OCI-LY1 (cell line): Measurements from ENCODE around the gene PLEKHD1.

Experiments
- H2AFZ ChIP-seq: fragments of 200-600 bp; sonication (generic), shearing (Covaris generic); 2 replicates; pipeline ENCODE4 v1.6.0; 2014; ENCODE audit warnings: antibody characterized with exemption, mild to moderate bottlenecking, low read length
- H3F3A ChIP-seq: fragments of 200-600 bp; sonication (generic), shearing (Covaris generic); 2 replicates; pipeline ENCODE4 v1.6.0; 2014; ENCODE audit warnings: mild to moderate bottlenecking, antibody characterized with exemption, low read length, moderate library complexity; ENCODE audit not compliant: insufficient read depth
- H3K27ac ChIP-seq: fragments of 200-600 bp; sonication (generic); 2 replicates; pipeline ENCODE4 v1.5.1; 2014; ENCODE audit warnings: low read length, mixed run types, mild to moderate bottlenecking, low read depth; ENCODE audit not compliant: poor library complexity, severe bottlenecking
- H3K27me3 ChIP-seq: fragments of 200-600 bp; sonication (generic); 2 replicates; pipeline ENCODE4 v1.6.0; 2014; ENCODE audit warnings: antibody characterized with exemption, mild to moderate bottlenecking, low read length, moderate library complexity; ENCODE audit not compliant: insufficient read depth
- H3K36me3 ChIP-seq: fragments of 200-600 bp; sonication (generic); 2 replicates; pipeline ENCODE4 v1.6.1; 2014; ENCODE audit warnings: mild to moderate bottlenecking, antibody characterized with exemption, low read length, moderate library complexity, mixed read lengths; ENCODE audit not compliant: insufficient read depth
- H3K4me1 ChIP-seq: fragments of 200-600 bp; sonication (generic); 2 replicates; pipeline ENCODE4 v1.5.1; 2014; ENCODE audit warnings: mild to moderate bottlenecking, low read length, moderate library complexity; ENCODE audit not compliant: insufficient read depth, severe bottlenecking
- H3K4me2 ChIP-seq: fragments of 200-600 bp; sonication (generic), shearing (Covaris generic); 2 replicates; pipeline ENCODE4 v1.6.1; 2014; ENCODE audit warnings: low read length
- H3K4me3 ChIP-seq: fragments of 200-600 bp; sonication (generic); 2 replicates; pipeline ENCODE4 v1.5.1; 2014; ENCODE audit warnings: low read length, low read depth, mild to moderate bottlenecking, mixed read lengths; ENCODE audit not compliant: poor library complexity, severe bottlenecking
- H3K79me2 ChIP-seq: fragments of 200-600 bp; shearing (Covaris generic); 2 replicates; pipeline ENCODE4 v1.6.1; 2016; ENCODE audit warnings: mixed run types, low read length, mixed read lengths; ENCODE audit not compliant: insufficient read depth
- H3K9ac ChIP-seq: fragments of 200-600 bp; sonication (generic), shearing (Covaris generic); 2 replicates; pipeline ENCODE4 v1.6.1; 2014; ENCODE audit warnings: mild to moderate bottlenecking, low read length, mixed read lengths
- H3K9me2 ChIP-seq: fragments of 200-600 bp; sonication (generic), shearing (Covaris generic); 2 replicates; pipeline ENCODE4 v1.6.1; 2014; ENCODE audit warnings: low read depth, mild to moderate bottlenecking, low read length, mixed read lengths
- H3K9me3 ChIP-seq: fragments of 200-600 bp; shearing (Covaris generic); 2 replicates; pipeline ENCODE4 v1.6.1; 2014; ENCODE audit warnings: low read length, mixed read lengths
- H4K20me1 ChIP-seq: fragments of 200-600 bp; sonication (generic), shearing (Covaris generic); 2 replicates; pipeline ENCODE4 v1.6.0; 2016; ENCODE audit warnings: mild to moderate bottlenecking, low read length; ENCODE audit not compliant: insufficient read depth
- EZH2 ChIP-seq: fragments of 200-600 bp; sonication (generic), shearing (Covaris generic); IDR thresholded peaks from 2 replicates; pipeline ENCODE4 v1.8.0; 2017; ENCODE audit warnings: borderline replicate concordance, mixed run types, mild to moderate bottlenecking, antibody characterized with exemption, low read length, moderate library complexity, mixed read lengths
- TF ChIP-seq, protein P1 (sequence below): fragments of 200-600 bp; sonication (generic), shearing (Covaris generic); IDR thresholded peaks from 2 replicates; pipeline ENCODE4 v1.5.1; 2017; ENCODE audit warnings: mild to moderate bottlenecking, antibody characterized with exemption, low read length, moderate library complexity, mixed read lengths

The PLEKHD1 gene

DNA sequence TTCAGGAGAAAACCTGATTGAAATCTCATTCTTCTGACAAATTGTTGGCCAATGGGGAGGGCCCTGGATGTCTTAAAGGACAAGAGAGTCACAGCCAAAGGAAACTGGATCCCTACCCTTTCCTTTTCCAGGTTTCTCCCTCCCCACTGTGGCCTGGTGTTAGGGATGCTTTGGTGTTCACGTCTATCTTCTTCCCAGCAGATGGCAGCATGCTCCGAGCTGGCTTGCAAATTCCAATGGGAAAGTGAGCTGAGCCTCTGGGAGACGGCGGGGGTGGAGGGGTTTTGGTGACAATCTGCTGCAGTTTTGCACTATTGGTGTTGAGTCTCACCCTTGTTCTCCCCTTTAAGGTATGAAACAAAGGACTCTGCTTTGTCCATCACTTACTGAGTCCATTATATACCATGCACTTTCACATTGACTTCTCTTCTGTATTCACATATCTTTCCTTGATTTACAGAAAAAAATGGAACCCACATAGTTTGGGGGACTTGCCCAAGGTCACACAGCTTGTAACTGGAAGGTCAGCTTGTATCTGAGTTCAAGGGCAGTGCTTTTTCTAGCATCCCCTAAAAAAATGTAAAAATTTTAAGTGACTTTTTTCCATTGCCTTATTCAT lies 50.8 kb downstream of the PLEKHD1 start:
- peaks cover 7% of the 10 kb centered on the region; the same call in 1 of the 2 replicates for H3K27me3 ChIP-seq
- H3F3A ChIP-seq, result no peaks in the 10 kb centered on the region
- no peak overlapping the region for H3K4me3 ChIP-seq
- no peaks in the 10 kb centered on the region for H4K20me1 ChIP-seq
- H3K4me1 ChIP-seq, result no peaks in the 10 kb centered on the region
- H3K9me2 ChIP-seq, result no peaks in the 10 kb centered on the region
- no peaks in the 10 kb centered on the region for H3K9me3 ChIP-seq
- no peak overlapping the region for H3K27ac ChIP-seq
- TF ChIP-seq EZH2, result no peak
- TF ChIP-seq, protein P1, sequence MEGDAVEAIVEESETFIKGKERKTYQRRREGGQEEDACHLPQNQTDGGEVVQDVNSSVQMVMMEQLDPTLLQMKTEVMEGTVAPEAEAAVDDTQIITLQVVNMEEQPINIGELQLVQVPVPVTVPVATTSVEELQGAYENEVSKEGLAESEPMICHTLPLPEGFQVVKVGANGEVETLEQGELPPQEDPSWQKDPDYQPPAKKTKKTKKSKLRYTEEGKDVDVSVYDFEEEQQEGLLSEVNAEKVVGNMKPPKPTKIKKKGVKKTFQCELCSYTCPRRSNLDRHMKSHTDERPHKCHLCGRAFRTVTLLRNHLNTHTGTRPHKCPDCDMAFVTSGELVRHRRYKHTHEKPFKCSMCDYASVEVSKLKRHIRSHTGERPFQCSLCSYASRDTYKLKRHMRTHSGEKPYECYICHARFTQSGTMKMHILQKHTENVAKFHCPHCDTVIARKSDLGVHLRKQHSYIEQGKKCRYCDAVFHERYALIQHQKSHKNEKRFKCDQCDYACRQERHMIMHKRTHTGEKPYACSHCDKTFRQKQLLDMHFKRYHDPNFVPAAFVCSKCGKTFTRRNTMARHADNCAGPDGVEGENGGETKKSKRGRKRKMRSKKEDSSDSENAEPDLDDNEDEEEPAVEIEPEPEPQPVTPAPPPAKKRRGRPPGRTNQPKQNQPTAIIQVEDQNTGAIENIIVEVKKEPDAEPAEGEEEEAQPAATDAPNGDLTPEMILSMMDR, result peak; percentile 25; the same call in 1 of the 2 replicates
- no peak overlapping the region for H3K4me2 ChIP-seq
- H2AFZ ChIP-seq, result no peak overlapping the region
- no peak overlapping the region for H3K9ac ChIP-seq
- H3K36me3 ChIP-seq, result no peaks in the 10 kb centered on the region
- H3K79me2 ChIP-seq, result no peaks in the 10 kb centered on the region

DNA sequence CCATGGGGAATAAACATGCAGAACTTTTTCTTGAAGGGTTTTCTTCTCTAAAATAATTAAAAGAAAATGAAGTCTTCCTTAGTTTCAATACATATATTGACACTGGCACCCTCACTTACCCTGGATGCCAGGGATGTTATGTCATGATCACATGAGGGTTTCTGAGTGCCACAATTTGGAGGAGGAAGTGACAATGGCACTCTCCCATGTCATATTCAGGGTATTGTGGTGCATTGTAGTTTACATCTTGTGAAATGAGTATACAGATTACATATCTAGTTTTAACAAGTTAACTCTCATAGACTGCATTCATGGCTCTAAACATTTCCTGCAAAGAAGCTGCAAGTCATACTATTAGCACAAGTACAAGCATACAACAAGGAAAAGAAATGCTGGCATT lies 52.4 kb downstream of the PLEKHD1 start:
- Histone ChIP-seq H3K9me3 (no peaks in the 10 kb centered on the region), H3K27me3 (peaks cover 7% of the 10 kb centered on the region; the same call in 1 of the 2 replicates), H3K36me3 (no peaks in the 10 kb centered on the region), H2AFZ (no peak overlapping the region), H3K79me2 (no peaks in the 10 kb centered on the region), H3K4me2 (no peak overlapping the region), H3K9me2 (no peaks in the 10 kb centered on the region), H3K27ac (no peak overlapping the region), H3K9ac (no peak overlapping the region), H3F3A (no peaks in the 10 kb centered on the region), H3K4me1 (no peaks in the 10 kb centered on the region), H4K20me1 (no peaks in the 10 kb centered on the region), H3K4me3 (no peak overlapping the region)
- TF ChIP-seq, protein P1, result no peak
- TF ChIP-seq EZH2, result no peak

DNA sequence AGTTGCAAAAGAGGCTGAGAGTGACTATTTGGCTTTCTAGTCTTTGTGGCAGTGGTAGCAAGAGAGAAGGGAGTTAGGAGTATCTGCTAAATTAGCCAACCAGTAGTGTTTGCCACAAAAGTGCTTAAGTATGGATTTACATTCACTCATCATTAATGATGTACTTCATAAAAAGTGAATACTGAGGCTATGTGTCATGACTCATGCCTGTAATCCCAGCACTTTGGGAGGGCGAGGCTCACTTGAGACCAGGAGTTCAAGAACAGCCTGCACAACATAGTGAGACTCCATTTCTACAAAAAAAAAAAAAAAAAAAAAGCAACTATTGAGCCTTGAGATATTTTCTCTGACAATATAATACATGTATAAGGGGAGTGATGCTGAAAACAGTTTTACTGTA lies 53.4 kb downstream of the PLEKHD1 start:
- Histone ChIP-seq H3K4me2 (no peak overlapping the region), H3K36me3 (no peaks in the 10 kb centered on the region), H3K4me3 (no peak overlapping the region), H3K27me3 (peaks cover 7% of the 10 kb centered on the region; the same call in 1 of the 2 replicates), H3K79me2 (no peaks in the 10 kb centered on the region), H4K20me1 (no peaks in the 10 kb centered on the region), H3K9me2 (no peaks in the 10 kb centered on the region), H3K27ac (no peak overlapping the region), H2AFZ (no peak overlapping the region), H3K4me1 (no peaks in the 10 kb centered on the region), H3K9ac (no peak overlapping the region), H3F3A (no peaks in the 10 kb centered on the region), H3K9me3 (no peaks in the 10 kb centered on the region)
- TF ChIP-seq, protein P1, result no peak
- no peak for TF ChIP-seq EZH2
